Gastrocnemius medialis (tissue), 4 donors: ENCODE data around the gene FAM76A.

Source experiments
- POLR2A ChIP-seq, 2 donors: fragments of 450-650 bp; IDR thresholded peaks; one replicate each; pipeline ENCODE4 v1.6.1; 2017; ENCODE audit warnings: antibody characterized with exemption in 2 of 2, mild to moderate bottlenecking in 2 of 2, moderate library complexity in 2 of 2
- TF ChIP-seq, protein P1 (sequence below), 5 experiments: fragments of 450-650 bp in 3 of 5; fragments of 200-600 bp in 2 of 5; sonication (generic) in 2 of 5; IDR thresholded peaks in 4 of 5; conservative IDR thresholded peaks in 1 of 5; 1 replicate in 4 of 5; 2 replicates in 1 of 5; pipeline ENCODE4 v1.5.1; 2016 to 2019; ENCODE audit warnings: antibody characterized with exemption in 5 of 5, mild to moderate bottlenecking in 3 of 5, moderate library complexity in 3 of 5

- TF ChIP-seq, protein P1, sequence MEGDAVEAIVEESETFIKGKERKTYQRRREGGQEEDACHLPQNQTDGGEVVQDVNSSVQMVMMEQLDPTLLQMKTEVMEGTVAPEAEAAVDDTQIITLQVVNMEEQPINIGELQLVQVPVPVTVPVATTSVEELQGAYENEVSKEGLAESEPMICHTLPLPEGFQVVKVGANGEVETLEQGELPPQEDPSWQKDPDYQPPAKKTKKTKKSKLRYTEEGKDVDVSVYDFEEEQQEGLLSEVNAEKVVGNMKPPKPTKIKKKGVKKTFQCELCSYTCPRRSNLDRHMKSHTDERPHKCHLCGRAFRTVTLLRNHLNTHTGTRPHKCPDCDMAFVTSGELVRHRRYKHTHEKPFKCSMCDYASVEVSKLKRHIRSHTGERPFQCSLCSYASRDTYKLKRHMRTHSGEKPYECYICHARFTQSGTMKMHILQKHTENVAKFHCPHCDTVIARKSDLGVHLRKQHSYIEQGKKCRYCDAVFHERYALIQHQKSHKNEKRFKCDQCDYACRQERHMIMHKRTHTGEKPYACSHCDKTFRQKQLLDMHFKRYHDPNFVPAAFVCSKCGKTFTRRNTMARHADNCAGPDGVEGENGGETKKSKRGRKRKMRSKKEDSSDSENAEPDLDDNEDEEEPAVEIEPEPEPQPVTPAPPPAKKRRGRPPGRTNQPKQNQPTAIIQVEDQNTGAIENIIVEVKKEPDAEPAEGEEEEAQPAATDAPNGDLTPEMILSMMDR (IDR thresholded peaks at IDR 0.05 in 4 of 5, conservative IDR thresholded peaks at IDR 0.05 in 1 of 5), result no peak
- no peak for TF ChIP-seq POLR2A (IDR thresholded peaks at IDR 0.05)
Observed at GRCh38 chr1:27778056-27778455, 52.3 kb downstream of the FAM76A start.
